Measurements from ENCODE around the gene LMTK3. TPM values are rescaled to one million over a fixed set of nuclear protein-coding genes. Genes with fewer than 3 reads are reported as not detected.
A peak's percentile ranks its signal among the peaks of the same experiment; 100 is the strongest.
"Not testable (repeated sequence)": the region's sequence is repeated elsewhere in the genome, so short reads cannot be mapped to it uniquely, and the experiment has no call there.

Gene LMTK3
- total RNA-seq, 3 donors from 2014 or later (not counting 1 experiment from before 2014, with no cell fraction given), result 0.64 to 2.9 (median 1.9) TPM

DNA sequence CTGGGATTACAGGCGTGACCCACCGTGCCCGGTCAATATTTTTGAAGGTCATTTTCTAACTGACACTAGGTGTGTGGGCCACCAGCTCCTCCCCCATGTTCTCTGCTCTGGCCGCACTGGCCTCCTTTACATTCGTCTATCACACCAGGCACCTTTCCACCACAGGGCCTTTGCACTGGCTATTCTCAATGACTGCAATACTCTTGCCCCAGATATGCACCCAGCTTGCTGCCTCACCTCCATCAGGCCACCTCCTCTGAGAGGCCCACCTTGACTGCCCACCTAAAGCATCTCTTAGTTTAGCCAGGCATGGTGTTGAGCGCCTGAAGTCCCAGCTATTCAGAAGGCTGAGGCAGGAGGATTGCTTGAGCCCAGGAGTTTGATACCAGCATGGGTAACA lies 30.2 kb upstream of the LMTK3 start:
- WGBS (ENCODE audit: insufficient coverage), result 95% methylated on average over 6 of the region's 6 CpGs
- Mint-ChIP-seq H3K27ac (no peak overlapping the region), H3K27me3 (ENCODE audit: low read depth in 2 of 2) (no peaks in the 10 kb centered on the region), H3K36me3 (no peaks in the 10 kb centered on the region), H3K4me1 (no peaks in the 10 kb centered on the region), H3K9me3 (no peaks in the 10 kb centered on the region), H3K4me3 (no peak overlapping the region)
- Histone ChIP-seq H3K27ac (ENCODE audit: low read length) (no peak overlapping the region), H3K27me3 (ENCODE audit: control insufficient read depth, insufficient read depth, low read length) (no peaks in the 10 kb centered on the region), H3K36me3 (ENCODE audit: control insufficient read depth, insufficient read depth, low read length) (no peaks in the 10 kb centered on the region), H3K4me3 (ENCODE audit: low read length) (no peak overlapping the region), H3K9me3 (ENCODE audit: control insufficient read depth, insufficient read depth, low read length) (no peaks in the 10 kb centered on the region), H3K4me1 (ENCODE audit: control insufficient read depth, insufficient read depth, low read length) (no peaks in the 10 kb centered on the region)
- ATAC-seq (no peak), DNase-seq (no peak)
- TF ChIP-seq, protein P1, sequence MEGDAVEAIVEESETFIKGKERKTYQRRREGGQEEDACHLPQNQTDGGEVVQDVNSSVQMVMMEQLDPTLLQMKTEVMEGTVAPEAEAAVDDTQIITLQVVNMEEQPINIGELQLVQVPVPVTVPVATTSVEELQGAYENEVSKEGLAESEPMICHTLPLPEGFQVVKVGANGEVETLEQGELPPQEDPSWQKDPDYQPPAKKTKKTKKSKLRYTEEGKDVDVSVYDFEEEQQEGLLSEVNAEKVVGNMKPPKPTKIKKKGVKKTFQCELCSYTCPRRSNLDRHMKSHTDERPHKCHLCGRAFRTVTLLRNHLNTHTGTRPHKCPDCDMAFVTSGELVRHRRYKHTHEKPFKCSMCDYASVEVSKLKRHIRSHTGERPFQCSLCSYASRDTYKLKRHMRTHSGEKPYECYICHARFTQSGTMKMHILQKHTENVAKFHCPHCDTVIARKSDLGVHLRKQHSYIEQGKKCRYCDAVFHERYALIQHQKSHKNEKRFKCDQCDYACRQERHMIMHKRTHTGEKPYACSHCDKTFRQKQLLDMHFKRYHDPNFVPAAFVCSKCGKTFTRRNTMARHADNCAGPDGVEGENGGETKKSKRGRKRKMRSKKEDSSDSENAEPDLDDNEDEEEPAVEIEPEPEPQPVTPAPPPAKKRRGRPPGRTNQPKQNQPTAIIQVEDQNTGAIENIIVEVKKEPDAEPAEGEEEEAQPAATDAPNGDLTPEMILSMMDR (IDR thresholded peaks at IDR 0.05), result no peak
- intact Hi-C loops (cut with micrococcal nuclease), result no loop called here

DNA sequence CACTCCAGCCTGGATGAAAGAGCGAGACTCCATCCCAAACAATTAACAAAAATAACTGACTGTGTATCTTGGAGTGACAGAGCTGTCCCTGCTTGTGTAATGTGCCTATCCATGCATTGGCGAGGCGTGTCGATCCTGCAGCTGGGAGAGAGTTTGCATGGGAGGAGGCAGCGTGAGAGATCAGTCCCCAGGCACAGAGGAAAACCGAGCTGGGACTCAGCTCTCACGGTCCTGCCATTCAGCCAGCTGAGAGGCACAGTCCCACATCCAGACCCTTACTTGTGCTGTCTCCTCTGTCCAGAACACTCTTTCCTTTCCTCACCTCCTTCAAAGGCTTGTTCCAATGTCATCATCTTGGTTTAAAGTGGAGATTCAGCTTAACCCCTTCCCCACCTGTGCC lies 28.5 kb upstream of the LMTK3 start:
- no peak for DNase-seq
- WGBS (ENCODE audit: insufficient coverage), result 91% methylated on average over 7 of the region's 7 CpGs
- no peaks in the 10 kb centered on the region for H3K4me1 Mint-ChIP-seq
- TF ChIP-seq, protein P1 (IDR thresholded peaks at IDR 0.05), result no peak
- no peak overlapping the region for H3K27ac Mint-ChIP-seq
- H3K4me3 ChIP-seq (ENCODE audit: low read length), result no peak overlapping the region
- no peaks in the 10 kb centered on the region for H3K36me3 ChIP-seq (ENCODE audit: control insufficient read depth, insufficient read depth, low read length)
- no peaks in the 10 kb centered on the region for H3K9me3 ChIP-seq (ENCODE audit: control insufficient read depth, insufficient read depth, low read length)
- H3K36me3 Mint-ChIP-seq, result no peaks in the 10 kb centered on the region
- no peak overlapping the region for H3K4me3 Mint-ChIP-seq
- H3K4me1 ChIP-seq (ENCODE audit: control insufficient read depth, insufficient read depth, low read length), result no peaks in the 10 kb centered on the region
- no peak for ATAC-seq
- H3K27me3 Mint-ChIP-seq (ENCODE audit: low read depth in 2 of 2), result no peaks in the 10 kb centered on the region
- H3K27me3 ChIP-seq (ENCODE audit: control insufficient read depth, insufficient read depth, low read length), result no peaks in the 10 kb centered on the region
- H3K27ac ChIP-seq (ENCODE audit: low read length), result no peak overlapping the region
- intact Hi-C loops (cut with micrococcal nuclease), result no loop called here
- no peaks in the 10 kb centered on the region for H3K9me3 Mint-ChIP-seq

DNA sequence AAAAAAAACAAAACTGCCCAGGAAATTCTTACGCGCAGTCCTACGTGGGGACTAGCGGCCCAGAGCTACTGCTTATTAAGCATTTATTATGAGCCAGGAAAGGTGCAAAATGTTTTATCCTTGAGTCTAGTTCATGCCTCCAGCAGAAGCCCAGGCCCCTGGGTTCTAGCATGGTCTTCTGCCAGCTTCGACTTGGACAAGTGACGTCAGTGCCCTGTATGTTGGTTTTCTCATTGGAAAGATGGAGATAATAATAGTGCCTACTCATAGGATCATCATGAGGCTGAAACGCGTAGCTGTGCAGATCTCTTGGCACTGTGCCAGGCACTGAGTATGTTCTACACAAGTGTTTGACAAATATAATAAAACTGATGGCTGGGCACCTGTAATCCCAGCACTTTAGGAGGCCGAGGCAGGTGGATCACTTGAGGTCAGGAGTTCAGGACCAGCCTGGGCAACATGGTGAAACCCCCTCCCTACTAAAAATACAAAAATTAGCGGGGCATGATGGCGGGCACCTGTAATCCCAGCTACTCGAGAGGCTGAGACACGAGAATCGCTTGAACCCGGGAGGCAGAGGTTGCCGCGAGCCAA lies 28.0 kb upstream of the LMTK3 start:
- no peaks in the 10 kb centered on the region for H3K4me1 ChIP-seq (ENCODE audit: control insufficient read depth, insufficient read depth, low read length)
- no peaks in the 10 kb centered on the region for H3K27me3 ChIP-seq (ENCODE audit: control insufficient read depth, insufficient read depth, low read length)
- peak in 1 of 2 donors; percentile 25 for DNase-seq
- H3K9me3 ChIP-seq (ENCODE audit: control insufficient read depth, insufficient read depth, low read length), result no peaks in the 10 kb centered on the region
- Mint-ChIP-seq H3K27ac (no peak overlapping the region), H3K27me3 (ENCODE audit: low read depth in 2 of 2) (no peaks in the 10 kb centered on the region), H3K4me3 (no peak overlapping the region), H3K4me1 (no peaks in the 10 kb centered on the region), H3K9me3 (no peaks in the 10 kb centered on the region), H3K36me3 (no peaks in the 10 kb centered on the region)
- H3K27ac ChIP-seq (ENCODE audit: low read length), result no peak overlapping the region
- H3K4me3 ChIP-seq (ENCODE audit: low read length), result no peak overlapping the region
- no peaks in the 10 kb centered on the region for H3K36me3 ChIP-seq (ENCODE audit: control insufficient read depth, insufficient read depth, low read length)
- TF ChIP-seq, protein P1 (IDR thresholded peaks at IDR 0.05), result no peak
- intact Hi-C loops (cut with micrococcal nuclease), result no loop called here
- WGBS (ENCODE audit: insufficient coverage), result 92% methylated on average over 17 of the region's 17 CpGs
- ATAC-seq, result no peak

DNA sequence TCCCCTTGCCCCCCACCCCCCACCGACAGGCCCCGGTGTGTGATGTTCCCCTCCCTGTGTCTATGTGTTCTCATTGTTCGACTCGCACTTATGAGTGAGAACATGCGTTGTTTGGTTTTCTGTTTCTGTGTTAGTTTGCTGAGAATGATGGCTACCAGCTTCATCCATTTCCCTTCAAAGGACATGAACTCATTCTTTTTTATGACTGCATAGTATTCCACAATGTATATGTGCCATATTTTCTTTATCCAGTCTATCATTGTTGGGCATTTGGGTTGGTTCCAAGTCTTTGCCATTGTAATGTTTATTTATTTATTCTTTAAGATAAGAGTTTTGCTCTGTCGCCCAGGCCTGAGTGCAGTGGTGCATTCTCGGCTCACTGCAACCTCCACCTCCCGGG lies 26.4 kb upstream of the LMTK3 start:
- H3K27ac ChIP-seq (ENCODE audit: low read length); H3K27ac Mint-ChIP-seq; H3K36me3 Mint-ChIP-seq; H3K4me3 ChIP-seq (ENCODE audit: low read length); H3K27me3 ChIP-seq (ENCODE audit: control insufficient read depth, insufficient read depth, low read length); H3K36me3 ChIP-seq (ENCODE audit: control insufficient read depth, insufficient read depth, low read length); ATAC-seq; H3K27me3 Mint-ChIP-seq (ENCODE audit: low read depth in 2 of 2); H3K4me1 ChIP-seq (ENCODE audit: control insufficient read depth, insufficient read depth, low read length); DNase-seq; intact Hi-C loops (cut with micrococcal nuclease); H3K4me3 Mint-ChIP-seq; H3K9me3 ChIP-seq (ENCODE audit: control insufficient read depth, insufficient read depth, low read length); H3K9me3 Mint-ChIP-seq; H3K4me1 Mint-ChIP-seq: not testable (repeated sequence)
- WGBS (ENCODE audit: insufficient coverage), result no CpG with 5 or more reads among the region's 8 CpGs
